Keratinocyte (primary cell): ENCODE measurements around the gene MOB1B.

Experiments
- CTCF ChIP-seq, 3 experiments: IDR thresholded peaks in 1 of 3; conservative IDR thresholded peaks in 1 of 3; optimal IDR thresholded peaks in 1 of 3; 2 replicates in 2 of 3; 3 replicates in 1 of 3; pipeline versions ENCODE3 to v1.5.1; 2011; ENCODE audit warnings: low read length in 3 of 3, mild to moderate bottlenecking in 3 of 3, moderate library complexity in 2 of 3, control low read depth in 1 of 3, inconsistent platforms in 1 of 3; ENCODE audit not compliant: insufficient read depth in 2 of 3; ENCODE audit errors: extremely low read depth in 1 of 3
- EZH2 ChIP-seq: IDR thresholded peaks from one replicate; pipeline ENCODE4 v1.6.1; 2012; ENCODE audit warnings: inconsistent platforms, mild to moderate bottlenecking, low read length, moderate library complexity

DNA sequence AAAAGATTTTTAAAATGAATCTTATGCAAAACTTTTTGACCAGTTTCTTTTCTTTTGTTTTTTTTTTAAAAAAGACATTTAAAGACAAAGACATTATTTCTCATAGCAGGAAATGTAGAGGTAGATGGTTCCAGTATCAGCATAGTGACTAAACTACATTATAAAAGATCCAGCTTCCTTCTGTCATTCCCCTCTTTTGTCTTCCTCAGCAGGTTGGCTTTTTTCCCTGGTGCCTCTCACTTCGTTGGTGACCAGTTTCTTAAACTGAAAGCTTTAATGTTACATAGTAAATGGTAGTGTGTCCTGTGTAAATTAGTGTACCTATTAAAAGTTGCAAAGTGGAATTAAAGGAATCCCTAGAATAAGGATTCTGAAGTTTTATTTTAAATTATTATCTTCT is 127.3 kb downstream of the MOB1B start:
- TF ChIP-seq CTCF (optimal IDR thresholded peaks at IDR 0.05 in 1 of 3, IDR thresholded peaks at IDR 0.05 in 1 of 3, conservative IDR thresholded peaks at IDR 0.05 in 1 of 3; ENCODE audit: extremely low read depth in 1 of 3, insufficient read depth in 2 of 3, low read length in 3 of 3) (no peak), EZH2 (no peak)
